KG1 (cell line): ENCODE data around the gene NR2E3.
A peak's percentile ranks its signal among the peaks of the same experiment; 100 is the strongest.

Source experiments
- DNase-seq: peaks from one replicate; lab custom pipeline; 2025; lab: John Stamatoyannopoulos, UW

NR2E3 gene

DNA sequence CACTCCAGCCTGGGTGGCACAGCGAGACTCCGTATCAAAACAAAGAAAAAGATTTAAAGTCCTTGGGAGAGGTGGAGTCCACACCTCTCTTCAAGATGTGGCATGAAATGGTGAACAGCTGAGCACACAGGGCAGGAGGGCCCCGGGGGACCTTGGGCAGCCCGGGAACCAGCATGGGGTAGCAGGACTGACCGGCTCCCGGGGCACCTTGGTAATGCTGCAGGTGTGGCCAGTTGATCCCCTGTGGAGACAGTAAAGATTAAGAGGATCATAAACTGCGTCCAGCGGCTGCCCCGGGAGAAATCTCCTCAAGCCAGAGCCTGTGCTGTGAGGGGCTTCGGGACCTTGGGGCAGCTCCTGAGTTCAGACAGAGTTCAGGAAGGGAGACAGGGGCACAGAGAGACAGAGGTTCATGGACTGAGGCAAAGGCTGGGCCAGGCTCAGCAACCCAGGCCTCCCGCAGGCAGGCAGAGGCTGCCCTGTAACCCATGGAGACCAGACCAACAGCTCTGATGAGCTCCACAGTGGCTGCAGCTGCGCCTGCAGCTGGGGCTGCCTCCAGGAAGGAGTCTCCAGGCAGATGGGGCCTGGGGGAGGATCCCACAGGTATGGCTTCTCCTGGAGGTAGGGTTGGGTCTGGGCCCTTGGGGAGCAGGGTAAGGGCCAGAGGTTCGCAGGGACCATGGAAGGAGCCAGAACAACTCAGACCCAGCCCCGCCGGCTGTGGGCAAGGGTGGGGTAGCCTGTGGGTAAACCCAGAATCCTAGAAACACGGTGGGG lies at the start of gene NR2E3:
Gene NR2E3, plus strand, starts transcription at position 299 of the 780 bp plus-strand sequence. Its CDS starts 190 bp downstream, at position 489.
- no peak for DNase-seq

DNA sequence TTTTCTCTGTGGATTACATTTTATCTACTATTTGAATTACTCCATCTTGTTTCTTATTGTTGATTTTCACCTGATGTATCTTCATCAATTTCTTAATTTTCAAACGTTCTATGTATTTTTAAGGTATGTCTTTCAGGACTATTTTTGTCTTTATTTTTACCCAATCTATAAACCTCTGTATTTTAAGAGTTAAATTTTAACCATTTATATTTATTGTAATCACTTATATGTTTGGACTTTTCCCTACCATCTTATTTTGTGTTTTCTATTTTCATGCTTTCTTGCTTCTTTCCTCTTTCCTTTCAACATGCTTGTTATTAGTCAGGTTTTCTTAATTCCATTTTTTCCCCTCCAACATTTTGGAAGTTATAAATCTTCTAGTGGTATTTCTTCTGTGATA lies 49.5 kb upstream of the NR2E3 start:
- DNase-seq: no peak

DNA sequence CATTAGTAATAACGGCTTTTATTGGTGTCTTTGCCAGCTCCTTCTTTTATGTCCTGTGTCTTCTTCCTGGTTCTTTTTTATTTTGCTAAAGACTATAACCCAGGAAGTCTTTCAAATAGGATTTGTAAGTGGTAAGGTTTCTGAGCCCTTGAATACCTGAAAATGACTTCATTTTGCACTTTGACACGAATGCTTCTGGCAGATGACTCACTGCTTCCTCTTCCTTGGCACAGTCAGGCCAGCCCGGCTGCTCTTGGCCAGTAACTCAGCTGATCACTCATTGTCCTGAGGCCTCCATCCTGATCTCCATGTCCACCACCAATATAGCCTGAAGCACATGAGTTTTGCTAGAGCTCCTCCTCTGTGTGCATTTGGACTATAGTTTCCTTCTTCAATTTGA lies 48.7 kb upstream of the NR2E3 start:
- DNase-seq: no peak

DNA sequence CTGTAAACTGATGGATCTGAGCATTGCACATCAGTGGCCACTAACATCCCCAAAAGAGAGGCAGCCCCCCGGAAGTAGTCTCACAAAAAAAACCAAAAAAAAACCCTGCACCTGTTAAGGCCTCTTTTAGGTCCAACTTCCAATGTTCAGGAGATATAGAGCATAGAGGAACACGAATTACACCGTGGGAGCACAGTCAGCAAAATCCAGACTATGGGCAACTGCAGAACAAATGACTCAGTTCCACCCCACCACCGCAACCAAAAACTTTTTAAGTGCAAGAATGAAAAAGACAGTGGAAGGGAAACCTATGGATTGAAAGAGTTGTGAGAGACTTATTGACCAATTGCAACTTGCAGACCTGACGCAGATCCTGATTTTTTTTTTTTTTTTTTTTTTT lies 42.2 kb upstream of the NR2E3 start:
- DNase-seq: no peak

DNA sequence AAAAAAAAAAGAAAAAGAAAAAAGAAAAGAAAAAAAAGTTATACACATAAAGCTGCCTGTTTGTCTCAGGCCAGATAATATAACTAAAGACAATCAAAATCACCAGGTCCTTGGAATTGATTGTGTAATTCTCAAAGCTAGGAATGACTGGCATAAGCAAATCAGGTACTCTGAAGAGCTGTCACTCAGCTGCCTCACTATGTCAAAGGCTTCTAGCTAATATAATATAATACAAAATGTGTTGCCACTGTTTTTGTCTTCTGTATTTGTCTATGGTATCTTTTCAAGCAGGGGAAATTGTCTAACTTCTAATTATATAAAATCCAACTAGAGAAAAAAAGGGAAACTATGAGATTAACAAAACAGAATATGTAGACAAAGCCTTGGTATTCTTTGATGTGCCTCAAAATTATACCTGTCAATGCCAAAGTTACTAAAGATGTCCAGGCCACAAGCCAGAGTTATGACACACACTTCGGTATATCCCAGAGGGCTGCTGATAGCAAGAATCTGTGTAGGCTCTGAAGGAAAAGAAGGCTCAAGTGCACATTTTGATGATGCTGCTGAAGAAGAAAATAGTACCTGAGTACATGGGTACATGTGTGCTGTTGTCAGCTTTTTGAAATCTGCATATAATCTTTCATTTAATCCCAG lies 37.0 kb upstream of the NR2E3 start:
- no peak for DNase-seq

DNA sequence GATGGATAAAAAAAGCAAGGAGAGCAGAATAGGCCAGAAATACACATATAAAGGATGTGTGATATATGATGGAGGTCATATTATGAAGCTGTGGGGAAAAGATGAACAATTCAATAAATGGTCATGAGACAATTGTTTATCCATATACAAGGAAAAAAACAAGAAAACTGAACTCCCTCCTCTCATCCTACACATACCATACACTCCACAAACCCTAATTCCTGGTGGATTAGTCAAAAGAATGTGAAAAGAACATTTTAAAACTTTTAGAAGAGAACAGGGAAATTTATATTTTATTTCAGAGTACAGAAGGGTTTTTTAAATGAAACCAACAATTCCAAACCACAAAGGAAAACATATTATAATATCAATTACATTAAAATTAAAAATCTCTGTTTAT lies 34.5 kb upstream of the NR2E3 start:
- no peak for DNase-seq

DNA sequence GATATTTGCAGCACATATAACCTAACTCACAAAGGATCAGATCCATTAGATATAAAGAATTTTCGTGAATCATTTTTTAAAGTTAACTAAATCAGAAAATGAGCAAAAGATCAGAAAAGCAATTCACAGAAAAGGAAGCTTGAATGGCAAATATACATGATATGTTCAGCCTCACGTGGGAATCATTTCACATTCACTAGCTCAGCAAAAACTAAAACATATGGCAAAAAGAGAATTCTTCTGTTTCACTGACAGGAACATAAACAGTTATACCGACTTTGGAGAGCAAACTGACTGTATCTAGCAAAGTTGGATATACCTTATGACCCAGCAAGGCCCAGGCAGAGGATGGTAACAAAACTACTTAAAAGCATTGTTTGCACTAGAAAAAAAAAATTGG lies 34.0 kb upstream of the NR2E3 start:
- no peak for DNase-seq

DNA sequence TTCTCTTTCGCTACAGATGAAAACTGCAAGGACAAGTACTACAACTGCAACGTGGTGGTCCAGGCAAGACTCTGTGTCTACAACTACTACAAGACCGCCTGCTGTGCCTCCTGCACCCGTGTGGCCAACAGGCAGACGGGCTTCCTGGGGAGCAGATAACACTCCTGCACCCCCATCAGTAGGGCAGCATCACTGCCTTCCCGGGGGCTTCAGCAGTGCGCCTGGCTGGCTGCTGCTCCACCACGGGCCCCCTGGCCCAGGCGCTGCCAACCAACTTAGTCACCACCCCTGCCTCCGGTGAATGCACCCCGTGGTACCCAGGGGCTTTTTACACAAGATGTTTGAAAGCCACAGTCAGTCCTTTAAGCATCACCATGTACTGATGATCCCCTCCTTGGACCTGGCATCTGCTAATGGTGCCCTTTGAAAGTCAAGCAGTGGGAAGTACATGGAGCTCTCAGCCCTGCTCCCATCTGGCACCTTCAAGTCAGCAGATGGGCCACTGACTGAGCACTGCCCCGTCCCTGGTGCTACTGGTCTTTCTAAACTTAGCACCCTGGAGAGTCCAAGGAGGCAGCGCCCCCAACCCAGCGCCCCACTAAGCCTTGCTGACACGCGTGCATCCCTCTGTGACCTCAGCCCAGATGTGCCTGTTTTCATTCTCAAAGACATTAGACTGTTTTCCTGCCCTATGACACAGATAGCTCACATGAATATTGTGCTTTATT lies 33.0 kb upstream of the NR2E3 start:
- DNase-seq: no peak

DNA sequence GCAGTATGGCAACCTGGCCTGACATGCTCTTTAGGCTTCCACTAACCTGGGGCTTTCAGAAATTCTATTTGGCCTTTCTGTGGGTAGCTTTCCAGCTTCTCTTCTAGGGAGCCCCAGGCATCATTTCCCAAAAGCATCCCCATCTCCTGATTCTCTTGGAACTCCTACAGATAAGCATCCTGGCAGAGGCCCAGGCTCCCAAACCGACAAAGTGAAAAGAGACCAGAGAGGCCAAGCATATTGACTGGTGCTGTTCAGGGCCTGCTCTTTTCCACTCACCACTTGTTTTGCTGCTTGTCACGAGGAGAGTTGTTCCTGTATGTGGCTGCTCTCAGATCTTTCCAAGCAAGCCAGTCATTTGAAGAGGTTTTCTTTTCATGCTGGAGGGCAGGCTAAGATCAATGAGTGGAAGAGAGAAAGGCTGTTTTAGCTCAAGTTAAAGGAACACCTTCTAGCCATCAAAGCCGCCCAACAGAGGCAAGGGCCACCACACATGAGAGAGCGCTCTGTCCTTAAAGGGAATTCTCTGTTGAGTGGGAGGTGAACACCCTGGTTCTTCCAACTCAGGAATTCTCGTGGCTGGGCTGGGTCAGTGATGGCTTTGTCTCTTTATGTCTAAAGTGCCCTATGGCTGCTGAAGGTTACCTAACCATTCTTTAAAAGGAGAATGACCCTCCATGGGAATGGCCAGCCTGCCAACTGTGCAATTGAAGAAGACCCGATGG lies 31.1 kb upstream of the NR2E3 start:
- DNase-seq: no peak

DNA sequence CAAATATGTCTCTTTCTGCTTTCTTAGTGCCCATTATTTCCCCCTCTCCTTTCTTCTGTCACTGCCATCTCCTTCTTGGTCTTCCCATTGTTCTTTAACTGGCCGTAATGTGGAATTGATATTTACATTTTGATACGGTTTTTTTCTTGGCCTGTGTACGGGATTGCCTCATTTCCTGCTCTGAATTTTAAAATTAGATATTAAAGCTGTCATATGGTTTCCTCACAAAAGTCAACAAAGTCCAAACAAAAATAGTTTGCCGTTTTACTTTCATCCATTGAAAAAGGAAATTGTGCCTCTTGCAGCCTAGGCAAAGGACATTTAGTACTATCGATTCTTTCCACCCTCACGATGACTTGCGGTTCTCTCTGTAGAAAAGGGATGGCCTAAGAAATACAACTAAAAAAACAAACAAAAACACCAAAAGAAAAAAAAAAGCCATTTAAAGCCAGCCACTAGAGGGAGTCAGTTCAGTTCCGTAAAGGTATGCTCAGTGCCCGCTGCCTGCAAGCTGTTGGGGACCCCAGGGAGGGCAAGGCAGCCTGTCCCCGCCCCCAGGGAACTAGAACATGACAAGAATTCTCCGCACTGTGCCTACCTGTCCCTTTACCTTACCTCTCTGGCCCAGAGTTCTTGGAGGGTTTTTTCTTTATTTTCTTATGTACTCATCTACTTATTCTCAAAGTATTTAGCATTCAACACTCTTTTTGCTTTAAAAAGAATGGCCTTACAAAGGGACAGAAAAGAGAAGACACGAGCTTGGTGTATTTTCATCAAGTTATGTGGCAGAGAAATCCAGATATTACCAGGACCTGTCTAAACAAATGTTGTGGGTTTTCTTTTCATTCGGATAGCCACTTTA lies 30.0 kb upstream of the NR2E3 start:
- DNase-seq: peak; percentile 25

DNA sequence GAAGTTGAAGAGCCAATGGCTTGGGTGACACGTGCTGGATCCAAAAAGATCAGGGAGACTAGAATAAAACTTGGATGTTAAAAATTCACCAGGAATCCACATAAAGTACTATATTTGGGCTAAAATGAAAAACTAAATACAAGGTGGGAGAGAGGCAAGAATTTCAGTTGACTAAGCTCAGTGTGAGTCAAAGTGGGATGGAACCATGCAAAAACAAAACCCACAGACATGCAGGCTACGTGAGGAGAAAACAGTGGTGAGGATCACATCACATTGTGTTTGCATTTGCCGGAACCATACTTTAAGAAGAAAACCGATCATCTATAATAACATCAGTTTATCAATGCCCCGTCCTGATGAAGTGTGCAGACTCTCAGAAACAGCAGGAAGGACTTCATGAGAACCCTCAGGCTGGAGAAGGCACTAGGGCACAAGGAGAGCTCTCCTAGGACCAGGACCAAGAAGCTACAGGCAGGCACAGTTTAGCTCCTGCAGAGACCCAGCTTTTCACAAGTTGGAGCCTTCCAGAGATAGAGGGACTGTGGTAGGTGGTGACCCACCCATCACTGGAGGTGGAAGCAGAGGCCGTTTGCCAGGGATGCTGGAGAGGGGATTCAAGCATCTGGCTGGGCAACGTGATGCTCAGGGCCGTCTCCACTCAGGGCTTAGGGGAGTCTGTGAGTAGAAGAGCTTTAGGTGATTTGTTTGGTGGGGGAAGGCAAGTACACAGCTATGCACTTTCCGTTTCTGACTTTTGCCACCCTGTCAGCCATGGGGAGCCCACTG lies 29.0 kb upstream of the NR2E3 start:
- no peak for DNase-seq

DNA sequence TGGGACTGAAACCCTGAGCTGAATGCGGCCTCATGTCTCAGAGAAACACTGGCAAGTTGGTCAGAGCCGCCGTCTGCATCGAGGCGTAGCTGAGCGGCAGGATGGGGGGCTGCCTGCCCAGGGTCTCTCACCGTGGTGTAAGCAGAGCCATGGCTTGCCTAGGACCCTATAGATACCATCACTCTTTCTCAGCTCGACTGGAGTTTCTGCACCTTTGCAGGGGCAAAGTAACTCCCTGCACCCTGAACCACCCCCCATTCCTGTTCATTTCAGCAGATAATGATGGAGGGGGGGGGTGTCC lies 28.4 kb upstream of the NR2E3 start:
- no peak for DNase-seq

DNA sequence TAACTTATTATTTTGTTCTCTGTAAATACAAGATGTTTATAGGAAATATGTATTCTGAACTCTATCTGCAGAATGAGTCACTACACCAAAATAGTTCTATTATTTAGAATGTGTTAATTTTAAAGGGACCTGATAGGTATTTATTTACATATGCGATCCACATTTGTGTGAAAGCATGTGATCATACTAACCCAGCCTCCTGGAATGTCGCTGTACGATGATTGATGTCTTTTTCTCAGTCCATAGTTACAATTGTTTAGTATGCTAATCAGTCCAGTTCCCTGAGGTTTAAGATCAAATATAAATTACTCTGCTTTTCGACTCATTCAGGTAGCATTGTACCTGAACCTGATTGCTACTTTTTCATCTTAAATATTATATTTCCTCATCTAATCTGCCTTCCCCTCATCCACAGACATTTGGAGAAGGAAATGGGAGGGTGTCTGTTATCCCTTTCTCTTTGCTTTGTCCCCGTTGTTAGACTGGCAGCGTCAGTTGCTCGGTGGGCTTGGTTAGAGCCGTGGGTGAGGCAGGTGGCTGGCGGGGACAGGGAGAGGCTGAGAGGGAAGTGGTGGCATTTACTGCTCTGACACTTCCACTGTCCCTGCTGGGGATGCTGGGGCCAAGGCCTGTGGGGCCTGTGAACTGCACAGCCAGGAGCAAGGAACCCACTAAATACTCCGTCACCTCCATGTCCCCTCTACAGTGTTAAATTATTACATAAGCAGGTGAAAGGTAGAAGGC lies 27.8 kb upstream of the NR2E3 start:
- no peak for DNase-seq

DNA sequence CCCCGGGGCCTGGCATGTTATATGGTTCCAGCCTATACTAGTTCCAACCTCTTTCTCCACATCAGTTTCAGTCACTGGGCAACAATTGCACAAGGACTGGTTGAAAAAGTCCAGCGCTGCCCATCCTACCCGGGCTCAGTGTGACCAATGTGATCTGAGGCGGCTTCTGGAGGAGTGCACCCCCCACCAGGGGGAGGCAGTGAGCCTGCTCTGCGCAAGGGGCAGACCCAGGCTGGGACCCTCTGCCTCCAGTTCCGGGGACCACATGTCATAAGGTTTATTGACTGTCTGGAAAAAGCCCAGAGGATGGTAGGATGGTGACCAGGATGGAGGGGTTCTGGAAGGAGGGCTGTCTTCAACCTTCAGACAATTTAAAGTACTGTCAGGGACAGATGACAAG lies 25.6 kb upstream of the NR2E3 start:
- DNase-seq: no peak

DNA sequence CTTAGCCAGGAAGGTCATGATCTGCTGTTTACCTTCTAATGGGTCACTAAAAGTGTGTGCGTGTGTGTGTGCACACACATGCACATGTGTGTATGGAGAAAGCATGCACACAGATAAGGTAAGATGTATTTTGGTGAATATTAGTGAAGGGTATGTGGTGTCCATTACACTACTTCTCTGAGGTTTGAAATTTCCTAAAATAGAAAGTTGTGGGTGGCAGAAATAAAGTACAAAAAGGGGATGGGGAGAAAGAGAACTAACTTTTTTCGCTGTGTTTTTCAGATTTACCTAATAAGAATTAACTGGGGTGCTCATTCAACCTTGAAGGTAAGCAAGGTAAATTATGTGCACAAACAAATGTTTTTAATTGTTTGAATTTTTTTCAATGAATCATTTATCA lies 24.4 kb upstream of the NR2E3 start:
- no peak for DNase-seq

DNA sequence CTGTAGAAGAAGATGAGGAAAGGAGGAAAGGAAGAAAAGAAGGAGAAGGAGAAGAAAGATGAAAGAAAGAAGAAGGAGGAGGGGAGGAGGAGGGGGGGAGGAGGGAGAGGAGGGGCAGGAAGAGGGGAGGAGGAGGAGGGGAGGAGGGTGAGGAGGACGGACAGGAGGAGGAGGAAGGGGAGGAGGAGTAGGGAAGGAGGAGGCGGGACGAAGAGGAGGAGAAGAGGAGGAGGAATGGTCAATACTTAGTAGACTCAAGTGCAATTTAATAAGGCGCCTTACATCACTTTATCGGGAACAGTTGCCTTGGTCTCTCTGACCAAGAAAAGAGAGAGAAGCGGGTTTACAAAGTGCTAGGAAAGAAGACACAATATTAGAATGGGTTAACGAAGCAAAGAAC lies 23.7 kb upstream of the NR2E3 start:
- no peak for DNase-seq

DNA sequence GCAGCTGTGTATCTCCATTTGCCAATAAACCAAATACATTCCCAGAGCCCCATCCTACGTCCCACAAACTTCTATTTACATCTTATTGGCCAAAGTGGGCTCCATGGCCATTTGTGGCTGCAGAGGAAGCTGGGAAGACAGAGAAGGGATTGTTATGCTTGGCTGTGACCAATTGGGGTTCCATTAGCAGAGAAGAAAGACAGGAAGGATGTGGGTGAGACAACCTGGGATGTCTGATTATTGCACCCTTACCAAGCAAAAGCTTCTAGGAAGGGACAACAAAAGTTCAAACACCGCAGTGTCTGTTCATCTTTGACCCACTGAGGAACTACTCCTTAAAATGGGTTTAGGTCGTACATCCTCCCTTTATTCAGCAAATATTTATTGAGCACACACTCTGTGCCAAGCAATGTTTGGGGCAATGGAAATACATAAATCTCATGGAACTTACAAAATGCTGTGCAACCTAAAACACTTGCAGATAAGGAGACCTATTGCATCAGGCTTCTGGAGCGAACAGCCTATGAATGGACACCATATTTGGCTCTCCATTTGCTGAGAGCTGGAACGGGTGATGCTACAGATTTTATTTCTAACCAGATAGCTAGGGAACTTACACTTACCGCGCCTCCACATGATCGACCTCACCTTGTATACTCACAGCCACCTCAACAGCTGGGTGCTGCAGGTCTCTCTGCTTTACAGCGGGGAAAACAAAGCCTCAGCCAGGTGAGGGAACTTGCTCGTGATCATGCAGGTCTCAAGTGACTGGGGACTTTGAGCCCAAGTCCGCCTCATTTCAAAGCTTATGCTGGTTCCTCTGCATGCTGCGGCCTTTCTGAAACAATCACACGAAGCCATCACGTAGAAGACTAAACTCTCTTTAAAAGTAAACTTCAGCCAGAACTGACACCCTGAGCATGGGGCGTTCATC lies 21.4 kb upstream of the NR2E3 start:
- no peak for DNase-seq

DNA sequence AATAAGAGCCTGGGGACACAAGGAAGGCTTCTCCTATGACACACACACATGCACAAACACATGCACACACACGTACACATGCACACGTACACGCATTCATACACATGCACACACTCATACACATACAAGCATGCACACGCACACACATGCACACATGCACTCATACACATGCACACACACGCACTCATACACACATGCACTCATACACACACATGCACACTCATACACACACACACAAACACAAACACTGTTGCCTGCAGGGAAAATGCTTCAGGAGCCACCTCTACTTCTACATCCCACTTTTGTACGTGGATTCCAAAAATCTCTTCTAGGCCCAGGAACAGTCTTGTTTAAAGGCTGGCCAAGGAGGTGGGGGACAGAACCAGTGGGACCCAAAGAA lies 20.7 kb upstream of the NR2E3 start:
- no peak for DNase-seq

DNA sequence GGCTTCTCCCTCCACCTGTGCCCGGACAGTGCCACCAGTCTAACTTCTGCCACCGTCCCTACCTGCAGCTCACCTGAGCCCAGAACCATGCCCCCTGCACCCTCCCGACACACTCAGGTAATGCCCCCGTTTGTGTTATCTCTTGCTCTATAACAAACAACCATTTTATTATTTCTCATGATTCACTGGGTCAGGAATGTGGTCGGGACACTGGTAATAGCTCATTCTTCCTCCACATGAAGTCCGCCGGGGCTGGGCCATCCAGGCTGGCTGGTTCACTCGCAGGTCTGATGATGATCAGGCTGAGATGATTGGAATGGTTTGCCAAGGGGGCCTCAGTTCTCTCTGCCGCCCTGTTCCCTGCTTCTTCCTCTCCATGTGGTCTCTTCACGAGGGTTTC lies 20.3 kb upstream of the NR2E3 start:
- DNase-seq: no peak
